HG02678 (cell line): ENCODE measurements around the gene TCF3.
A peak's percentile ranks its signal among the peaks of the same experiment; 100 is the strongest.
"Not testable (repeated sequence)": the region's sequence is repeated elsewhere in the genome, so short reads cannot be mapped to it uniquely, and the experiment has no call there.

Source experiments
- ATAC-seq: cut with Tn5 transposase; IDR thresholded peaks from one replicate; pipeline ENCODE4 v1.9.1; 2021; ENCODE audit warnings: mild to moderate bottlenecking, moderate library complexity; ENCODE audit not compliant: unreplicated experiment

TCF3 gene

DNA sequence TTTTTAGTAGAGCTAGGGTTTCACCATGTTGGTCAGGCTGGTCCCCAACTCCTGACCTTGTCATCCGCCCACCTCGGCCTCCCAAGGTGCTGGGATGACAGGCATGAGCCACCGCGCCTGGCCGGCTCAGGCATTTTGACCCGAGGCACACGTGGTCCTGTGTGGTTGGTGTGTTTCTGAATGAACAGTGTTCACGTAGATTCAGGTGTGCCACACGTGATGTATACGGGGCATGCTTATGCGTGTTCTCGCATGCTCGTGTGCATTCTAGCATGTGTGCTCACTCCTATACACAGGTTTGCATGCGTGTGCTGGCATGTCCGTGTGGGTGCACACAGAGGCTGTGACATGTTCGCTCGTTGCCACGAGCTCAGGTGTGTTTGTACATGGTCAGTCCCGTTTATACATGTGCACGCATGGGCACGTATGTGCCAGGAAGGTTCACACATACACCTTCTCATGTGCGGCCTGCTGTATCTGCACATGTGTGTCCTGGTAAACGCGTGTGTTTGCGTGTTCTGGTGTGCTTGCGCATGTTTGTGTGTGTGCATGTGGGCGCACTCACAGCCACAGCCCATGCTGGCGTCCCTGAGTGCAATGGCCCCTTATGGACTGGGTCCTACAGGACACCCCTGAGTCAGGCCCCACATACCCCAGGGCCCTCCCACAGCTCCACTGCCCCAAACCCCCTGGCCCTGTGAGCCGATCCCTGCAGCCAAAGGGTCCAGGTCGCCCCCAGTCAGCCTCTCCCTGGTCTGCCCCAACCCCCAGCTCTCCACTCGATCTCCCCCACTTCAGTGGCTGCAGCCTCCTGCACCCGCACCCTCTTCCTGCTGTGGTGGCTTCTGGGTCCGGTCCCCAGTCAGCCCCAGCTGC, 20.6 kb upstream of the TCF3 start:
- ATAC-seq, result no peak

DNA sequence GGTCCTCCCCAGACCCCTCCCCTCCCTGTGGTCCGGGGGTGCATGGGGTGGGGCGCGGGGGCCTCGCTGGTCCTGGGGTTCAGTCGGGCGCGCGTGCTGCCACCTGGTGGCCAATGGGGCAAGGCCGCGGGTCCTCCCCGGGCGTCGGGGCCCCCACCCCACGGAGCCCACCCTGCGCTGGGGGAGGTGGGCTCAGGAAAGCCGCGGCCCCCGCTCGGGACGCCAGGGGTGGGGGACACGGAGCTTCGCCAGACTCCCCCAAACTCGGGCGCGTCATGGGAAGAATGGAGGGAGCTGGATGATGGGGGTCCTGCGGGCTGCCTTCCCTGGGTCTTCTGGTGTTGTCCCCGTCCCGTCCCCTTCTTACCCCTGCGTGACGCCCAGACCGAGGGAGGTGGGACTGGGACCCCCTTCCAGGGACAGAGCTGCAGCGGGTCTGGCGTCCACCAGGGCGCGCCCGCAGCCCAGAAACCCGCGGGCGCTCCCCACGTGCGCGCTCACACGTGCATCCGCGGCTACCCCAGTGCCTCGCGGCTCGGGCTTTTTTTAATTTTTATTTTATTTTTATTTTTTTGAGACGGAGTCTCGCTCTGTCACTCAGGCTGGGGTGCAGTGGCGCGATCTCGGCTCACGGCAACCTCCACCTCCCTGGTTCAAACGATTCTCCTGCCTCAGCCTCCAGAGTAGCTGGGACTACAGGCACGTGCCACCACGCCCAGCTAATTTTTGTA, 19.8 kb upstream of the TCF3 start:
- no peak for ATAC-seq

DNA sequence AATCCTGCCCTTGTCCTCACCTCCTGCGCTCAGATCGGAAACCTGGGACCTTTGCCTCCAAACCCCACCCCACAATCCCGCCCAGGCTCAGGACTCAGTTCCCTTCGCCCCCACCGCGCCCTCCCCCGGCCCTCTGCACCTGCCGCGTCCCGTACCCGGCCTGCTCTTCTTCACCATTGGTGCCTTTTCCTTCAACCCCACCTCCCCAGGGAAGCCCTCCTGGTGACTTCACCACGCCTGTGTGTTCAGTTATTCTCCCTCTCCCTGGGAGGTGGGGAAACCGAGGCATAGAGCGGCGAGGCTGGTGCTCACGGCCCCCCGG, 19.3 kb upstream of the TCF3 start:
- no peak for ATAC-seq

DNA sequence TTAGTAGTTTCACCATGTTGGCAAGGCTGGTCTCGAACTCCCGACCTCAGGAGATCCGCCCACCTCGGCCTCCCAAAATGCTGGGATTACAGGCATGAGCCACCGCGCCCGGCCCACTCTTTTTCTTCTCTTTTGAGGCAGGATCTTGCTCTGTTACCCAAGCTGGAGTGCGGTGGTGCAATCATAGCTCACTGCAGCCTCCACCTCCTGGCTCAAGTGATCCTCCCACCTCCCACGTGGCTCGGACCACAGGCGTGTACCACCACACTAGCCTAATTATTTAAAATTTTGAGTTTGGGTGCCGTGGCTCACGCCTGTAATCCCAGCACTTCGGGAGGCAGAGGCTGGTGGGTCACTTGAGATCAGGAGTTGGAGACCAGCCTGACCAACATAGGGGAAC, 18.3 kb upstream of the TCF3 start:
- not testable (repeated sequence) for ATAC-seq

DNA sequence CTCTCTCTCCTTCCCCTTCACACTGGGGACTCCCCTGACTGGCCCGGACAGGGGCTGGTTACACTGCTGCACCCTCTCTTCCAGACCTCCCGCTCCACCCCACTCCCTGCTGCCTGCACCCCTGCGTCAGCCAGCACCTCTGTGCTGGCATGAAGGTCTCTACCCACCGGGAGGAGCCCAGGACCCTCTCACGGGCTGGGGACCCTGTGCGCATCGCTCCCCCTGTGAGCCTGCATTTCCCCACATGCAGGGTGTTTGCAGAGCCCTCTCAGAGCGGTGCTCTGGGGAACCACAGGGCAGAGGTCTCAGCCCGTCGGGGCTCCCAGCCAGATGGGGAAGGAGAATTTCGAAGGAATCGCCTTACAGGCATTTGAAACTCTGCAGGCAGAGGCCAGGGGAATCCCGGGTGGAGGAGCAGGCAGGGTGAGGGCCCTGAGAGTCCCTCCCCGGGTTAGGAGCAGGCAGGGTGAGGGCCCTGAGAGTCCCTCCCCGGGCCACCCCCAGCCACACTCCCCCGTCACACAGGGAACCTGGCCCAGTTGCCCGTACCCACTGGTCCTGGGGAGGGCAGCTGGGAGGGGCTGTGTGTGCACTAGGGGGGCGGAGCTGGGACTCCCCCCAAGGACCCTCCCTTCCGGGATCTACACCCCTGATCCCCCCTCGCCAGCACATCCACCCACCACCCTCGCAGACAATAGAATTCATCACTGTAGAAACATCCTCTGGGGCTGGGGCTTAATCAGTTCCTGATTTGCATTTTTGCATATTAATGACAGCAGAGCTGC, 16.3 kb upstream of the TCF3 start:
- peak; percentile 28 for ATAC-seq

DNA sequence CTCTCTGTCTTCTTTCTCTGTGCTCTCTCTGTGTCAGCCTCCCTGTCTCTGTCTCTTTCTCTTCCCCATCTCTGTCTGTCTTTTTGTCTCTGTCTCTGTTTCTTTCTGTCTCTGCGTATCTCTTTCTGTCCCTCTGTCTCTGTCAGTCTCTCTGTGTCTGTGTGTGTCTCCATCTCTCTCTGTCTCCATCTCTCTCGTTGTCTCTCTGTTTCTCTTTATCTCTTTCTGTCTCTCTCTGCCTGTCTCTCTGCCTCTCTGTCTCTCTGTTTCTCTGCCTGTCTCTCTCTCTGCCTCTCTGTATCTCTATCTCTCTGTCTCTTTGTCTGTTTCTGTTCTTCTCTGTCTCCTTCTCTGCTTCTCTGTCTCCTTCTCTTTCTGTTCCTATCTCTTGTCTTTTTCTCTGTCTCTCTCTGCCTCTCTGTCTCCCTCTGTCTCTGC, 15.7 kb upstream of the TCF3 start:
- ATAC-seq, result no peak

DNA sequence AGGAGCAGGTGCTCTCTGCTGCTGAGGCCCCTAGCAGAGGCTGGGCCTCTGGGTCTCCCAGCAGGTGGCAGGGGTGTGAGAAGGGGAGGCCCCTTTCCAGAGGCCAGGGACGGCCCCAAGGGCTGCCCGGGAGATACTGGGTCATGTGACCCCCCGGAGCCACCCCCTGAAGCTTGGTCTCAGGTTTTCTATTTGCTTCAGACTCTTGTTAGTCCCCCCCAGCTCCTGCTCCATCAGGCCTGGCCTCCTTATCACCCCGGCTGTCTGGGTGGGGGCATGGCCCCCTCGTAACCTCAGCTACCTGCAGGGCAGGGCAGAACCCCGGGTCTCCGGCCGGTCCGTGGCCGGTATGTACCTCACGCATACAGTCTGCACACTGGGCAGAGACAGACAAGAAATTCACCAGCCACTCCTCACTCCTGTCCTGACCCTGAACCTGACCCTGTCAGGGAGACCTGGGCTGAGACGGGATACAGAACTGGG, 13.2 kb upstream of the TCF3 start:
- ATAC-seq, result no peak

DNA sequence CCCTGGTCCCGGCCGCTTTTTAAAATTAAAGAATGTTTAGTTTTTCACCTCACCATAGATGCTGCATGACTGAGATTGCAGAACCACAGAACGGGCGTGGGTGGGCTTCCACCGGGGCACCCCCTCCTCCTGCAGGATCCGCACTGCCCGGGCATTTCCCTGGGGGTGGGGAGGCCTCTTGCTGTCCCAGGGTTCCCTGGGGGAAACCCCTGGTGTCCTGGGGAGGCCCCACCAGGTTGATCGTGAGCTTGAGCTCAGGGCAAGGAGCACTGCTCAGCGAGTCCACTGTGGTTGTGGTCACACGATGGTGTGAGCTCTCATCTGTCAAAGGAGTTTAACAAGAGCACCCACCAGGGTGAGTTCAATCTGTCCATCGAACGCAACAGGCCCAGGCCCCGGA, 11.4 kb upstream of the TCF3 start:
- ATAC-seq, result no peak

DNA sequence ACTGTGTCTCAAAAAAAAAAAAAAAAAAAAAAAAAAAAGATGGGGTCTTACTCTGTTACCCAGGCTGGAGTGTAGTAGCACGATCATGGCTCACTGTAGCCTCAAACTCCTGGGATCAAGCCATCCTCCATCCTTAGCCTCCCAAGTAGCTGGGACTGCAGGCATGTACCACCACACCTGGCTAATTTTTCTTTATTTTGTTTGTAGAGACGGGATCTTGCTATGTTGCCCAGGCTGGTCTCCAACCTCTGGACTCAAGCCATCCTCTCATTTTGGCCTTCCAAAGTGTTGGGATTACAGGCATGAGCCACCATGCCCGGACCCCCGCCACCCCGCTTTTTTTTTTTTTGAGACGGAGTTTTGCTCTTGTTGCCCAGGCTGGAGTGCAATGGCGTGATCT, 10.8 kb upstream of the TCF3 start:
- ATAC-seq, result not testable (repeated sequence)

DNA sequence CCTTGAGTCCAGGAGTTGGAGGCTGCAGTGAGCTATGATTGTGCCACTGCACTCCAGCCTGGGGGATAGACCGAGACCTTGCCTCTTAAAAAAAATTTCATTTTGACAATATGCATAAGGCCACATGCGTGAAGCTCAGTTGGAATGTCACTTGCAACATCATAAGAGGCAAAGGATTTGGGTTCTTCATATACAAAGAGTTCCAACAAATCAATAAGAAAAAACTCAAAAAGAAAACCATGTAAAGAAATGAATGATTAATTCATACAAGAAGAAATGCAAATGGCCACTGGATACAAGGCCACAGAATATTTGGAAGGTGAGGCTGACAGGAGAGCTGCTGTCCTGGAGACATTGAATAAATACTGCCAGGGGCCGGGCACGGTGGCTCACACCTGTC, 9.6 kb upstream of the TCF3 start:
- no peak for ATAC-seq

DNA sequence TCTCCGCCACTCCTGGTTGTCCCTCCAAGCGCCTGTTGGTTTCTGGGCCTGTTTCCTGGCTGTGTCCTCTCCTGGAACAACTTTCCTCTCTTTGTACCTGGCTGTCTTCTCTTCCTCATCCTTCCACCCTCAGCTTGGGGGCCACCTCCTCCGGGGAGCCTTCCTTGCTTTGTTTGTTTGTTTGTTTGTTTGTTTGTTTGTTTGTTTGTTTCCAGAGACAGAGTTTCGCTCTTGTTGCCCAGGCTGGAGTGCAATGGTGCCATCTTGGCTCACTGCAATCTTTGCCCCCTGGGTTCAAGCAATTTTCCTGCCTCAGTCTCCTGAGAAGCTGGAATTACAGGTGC, 6.6 kb upstream of the TCF3 start:
- ATAC-seq, result no peak

DNA sequence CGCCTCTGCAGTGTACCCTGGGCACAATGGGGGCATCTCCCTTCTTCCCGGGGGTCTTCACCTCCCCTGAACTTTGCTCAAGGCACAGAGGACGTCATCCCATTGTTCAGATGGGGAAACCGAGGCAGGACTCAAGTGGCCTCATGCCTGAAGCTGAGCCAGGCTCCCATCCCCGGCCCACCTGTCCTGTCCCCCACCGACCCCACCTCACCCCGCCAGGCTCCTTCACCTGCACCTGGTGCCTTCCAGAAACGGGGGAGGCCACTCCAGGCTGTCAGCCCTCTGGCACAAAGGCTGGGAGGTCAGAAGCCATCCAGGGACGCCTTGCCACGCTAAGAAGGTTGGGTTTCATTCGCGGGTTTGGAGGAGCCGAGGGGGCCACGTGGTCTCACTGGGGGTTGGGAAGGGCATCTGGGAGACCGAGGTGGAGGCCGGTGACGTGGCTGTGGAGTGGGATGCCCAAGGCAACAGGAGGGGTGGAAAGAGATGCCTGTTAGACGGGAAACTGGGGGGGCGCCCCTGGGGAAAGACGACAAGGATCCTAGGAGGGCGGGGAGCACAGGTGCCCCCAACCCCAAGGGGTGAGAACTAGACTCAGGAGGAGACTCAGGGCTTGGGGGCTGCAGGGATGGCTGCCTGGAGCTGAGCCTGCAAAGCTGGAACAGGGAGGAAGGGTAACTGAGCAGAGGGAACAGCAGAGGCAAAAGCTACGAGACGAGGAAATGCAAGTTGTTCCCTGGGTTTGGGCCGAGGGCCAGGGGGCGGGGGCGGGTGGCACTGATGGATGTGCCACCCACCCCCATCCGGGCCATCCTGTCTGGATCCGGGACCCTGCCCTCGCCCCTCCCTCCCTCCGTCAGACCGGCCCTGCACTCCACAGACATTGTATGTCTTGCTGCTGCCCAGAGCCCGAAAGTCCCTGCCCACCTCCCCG, 6.0 kb upstream of the TCF3 start:
- no peak for ATAC-seq

DNA sequence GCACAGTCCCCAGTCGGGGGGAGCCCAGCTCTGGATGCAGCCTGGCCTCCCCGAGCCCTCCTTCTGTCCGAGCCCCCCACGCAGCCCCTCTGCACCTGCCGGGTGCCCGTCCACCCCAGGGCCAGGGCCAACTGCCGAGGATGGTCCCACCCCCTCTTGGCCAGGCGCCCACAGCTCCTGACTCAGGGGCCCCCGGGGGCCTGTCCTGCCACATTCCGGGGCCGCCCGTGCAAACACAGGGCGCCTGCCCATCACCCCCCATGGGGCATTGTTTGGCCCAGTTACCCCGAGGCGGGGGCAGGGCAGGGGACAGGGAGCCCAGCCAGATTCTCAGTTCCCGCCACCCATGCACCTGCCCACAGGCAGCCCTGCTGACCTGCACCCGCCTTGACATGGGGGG, 5.3 kb upstream of the TCF3 start:
- ATAC-seq, result no peak

DNA sequence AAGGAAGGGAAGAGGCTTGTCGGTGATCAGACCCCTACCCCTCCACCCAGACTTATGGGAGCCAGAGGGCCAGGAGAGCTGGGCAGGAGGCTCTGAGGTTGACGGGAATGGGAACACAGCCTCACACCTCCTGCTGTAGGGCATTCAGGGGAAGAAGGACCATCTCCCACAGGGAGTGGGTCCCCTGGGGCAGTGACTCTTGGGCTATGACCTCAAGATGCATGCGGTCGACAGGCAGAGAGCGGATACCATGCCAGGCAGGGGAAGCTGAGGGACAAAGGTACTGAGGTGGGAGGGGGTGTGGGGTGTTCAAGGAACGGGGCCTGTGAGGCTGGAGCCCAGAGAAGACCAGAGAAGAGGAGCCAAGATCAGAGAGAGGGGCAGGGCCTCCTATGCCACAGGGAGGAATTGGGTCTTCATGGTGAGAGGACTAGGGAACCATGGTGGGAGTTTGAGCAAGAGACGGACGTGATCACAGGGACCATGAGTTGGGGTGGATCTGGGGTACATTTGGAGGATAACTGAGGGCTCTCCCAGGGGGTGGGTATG, 4.6 kb upstream of the TCF3 start:
- ATAC-seq, result no peak

DNA sequence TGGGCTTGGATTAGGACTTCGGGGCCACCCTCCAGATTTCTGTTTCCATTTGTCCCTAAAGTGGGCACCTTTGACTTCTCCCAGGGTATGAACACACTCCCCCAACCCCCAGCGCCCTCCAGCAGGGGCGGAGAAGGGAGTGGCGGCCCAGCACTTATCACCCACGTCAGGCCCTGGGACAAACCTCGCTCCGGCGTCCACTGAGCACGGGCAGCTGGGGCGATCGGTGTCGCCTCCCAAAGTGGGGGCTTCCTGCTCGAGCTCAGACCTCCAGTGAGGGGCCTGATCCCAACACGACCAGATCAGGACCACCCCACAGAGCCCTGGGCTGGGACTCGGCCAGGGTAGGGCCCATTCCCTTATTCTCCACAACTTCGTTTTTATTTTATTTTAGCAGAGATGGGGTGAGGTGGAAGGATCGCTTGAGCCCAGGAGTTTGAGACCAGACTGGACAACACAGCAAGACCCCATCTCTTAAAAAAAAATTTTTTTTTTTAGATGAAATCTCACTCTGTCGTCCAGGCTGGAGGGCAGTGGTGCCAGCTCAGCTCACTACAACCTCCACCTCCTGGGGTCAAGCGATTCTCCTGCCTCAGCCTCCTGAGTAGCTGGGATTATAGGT, 3.7 kb upstream of the TCF3 start:
- no peak for ATAC-seq

DNA sequence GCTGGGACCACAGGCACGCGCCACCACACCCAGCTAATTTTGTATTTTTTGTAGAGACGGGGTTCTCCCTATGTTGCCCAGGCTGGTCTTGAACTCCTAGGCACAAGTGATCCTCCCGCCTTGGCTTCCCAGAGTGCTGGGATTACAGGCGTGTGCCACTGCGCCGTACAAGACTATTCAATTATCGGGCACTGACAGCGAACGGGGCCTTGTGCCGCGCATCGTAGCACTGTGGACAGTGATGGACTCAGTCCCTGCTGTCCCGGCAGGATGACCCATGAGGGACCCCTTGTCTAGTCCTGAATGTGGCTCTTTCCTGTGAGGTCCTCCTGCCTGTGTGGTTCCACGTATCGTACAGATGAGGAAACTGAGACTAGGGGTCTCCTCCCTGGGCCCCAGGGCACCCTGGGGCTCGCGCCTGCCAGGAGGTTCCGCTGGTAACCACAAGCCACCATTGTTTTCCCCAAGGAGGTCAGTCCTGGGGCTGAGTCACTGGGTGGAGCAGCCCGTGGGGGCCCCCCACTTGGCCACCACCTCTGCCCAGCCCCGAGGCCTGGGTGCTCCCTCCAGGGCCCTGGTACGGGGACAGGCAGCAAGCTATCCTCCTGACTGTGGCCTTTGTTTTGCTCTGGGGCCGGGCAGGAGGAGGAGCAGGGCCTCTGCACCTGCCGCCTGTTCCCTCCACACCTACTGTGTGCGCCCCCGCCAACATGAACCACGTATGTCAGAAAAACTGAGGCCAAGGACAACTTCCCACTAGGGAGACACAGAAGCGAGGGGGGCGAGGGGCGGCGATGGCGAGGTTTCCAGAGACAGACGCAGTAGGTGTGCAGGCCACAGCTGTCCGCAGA, 2.9 kb upstream of the TCF3 start:
- ATAC-seq, result no peak

DNA sequence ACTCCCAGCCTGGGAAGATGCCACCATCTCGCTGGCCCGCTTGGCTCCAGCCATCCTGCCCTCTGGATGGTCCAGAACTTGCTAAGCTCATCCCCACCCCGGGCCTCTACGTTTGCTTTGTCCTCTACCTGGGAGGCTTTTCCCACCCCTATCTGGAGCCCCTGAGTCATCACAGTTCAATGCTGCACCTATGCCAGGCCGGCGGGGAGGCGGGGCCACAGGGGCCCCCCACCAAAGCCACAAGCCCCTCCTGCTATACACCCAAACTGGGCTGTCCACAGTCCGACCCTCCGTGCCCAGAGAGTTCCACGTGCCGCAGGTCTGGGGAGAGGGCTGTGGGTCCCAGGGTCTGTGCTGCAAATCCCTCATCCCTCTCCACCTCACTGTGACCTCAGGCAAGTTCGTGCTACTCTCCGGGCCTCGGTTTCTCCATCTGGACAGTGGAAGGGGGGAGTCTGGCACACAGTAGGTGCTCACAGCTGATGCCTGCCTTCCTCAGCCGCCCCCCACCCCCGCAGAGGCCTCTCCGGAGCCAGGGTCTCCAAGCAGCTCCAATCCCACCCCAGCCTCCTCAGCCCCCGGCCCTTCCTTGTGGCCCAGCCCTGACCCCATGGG, 1.9 kb upstream of the TCF3 start:
- ATAC-seq, result no peak

DNA sequence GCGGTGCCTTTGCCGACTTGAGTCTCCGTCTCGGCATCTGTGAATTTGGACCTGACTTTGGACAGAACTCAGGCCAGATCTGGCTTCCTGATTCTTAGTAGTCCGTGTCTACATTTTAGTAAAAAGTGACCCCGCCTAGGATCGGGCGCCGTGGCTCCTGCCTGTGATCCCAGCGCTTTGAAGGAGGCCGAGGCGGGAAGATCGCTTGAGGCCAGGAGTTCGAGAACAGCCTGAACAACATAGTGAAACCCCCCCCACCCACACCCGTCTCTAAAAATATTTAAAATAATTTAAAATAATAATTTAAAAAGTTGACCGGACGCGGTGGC, 849 bp upstream of the TCF3 start:
- no peak for ATAC-seq
